ENCODE data around the gene ACAN. TPM values are rescaled to one million over a fixed set of nuclear protein-coding genes. Genes with fewer than 3 reads are reported as not detected.

ACAN gene
- total and polyA plus RNA-seq, 9 of the 15 experiments (the other 6 are each of a cell fraction or from before 2014, with no cell fraction given): not detected

DNA sequence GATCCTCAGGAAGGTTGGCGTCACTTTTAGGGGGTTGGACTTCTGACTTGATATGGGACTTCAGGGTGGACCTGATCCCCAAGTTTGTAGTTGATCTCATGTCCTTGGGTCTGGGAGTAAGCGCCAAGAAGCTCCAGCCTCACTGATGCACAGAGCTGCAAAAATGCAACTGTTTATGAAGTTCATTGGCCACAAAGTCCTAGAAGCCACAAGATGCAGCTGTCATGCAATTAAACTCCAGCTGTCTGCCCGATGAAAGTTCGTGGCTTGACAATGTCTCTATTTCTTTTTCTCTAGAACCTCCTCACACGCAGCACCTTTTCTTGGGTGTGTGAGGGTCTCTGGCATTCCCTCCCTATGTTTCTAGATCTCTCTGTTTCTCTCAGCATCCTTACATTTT lies 9.2 kb upstream of the ACAN start:
- no peak overlapping the region for H3K9ac ChIP-seq (ENCODE audit: insufficient read depth in 1 of 2, low read depth in 2 of 2, low read length in 2 of 2)
- H3K4me2 ChIP-seq (ENCODE audit: insufficient read depth, low read length): no peak overlapping the region
- no peak overlapping the region for H3K4me3 ChIP-seq
- in situ Hi-C loops (cut with MboI) (no loop called here), intact Hi-C loops (cut with micrococcal nuclease) (no loop called here)
- ChIA-PET CTCF (ENCODE audit: low intra/inter-chr PET ratio) (no interaction called here), POLR2A (no interaction called here)
- H4K20me1 ChIP-seq (replicated peaks; ENCODE audit: control insufficient read depth, insufficient read depth, low read length): peaks cover 4% of the 10 kb centered on the region; the same call in 1 of the 2 replicates
- no peak for FAIRE-seq
- no peaks in the 10 kb centered on the region for H3K9me1 ChIP-seq (ENCODE audit: control insufficient read depth, insufficient read depth, low read length)
- H2AFZ ChIP-seq (ENCODE audit: low read depth, low read length): no peak overlapping the region
- H3K79me2 ChIP-seq (ENCODE audit: control insufficient read depth, insufficient read depth, low read length): no peaks in the 10 kb centered on the region
- DNase-seq (ENCODE audit: extremely low read depth in 1 of 4, low spot score in 3 of 4): no peak
- 0% methylated on average over 5 of the region's 5 CpGs for WGBS (ENCODE audit: insufficient coverage, low coverage, missing lambda C conversion rate)
- H3K4me1 ChIP-seq (replicated peaks in 1 of 2; ENCODE audit: control insufficient read depth in 2 of 2, insufficient read depth in 2 of 2, low read length in 2 of 2): no peaks in the 10 kb centered on the region
- no peak for TF ChIP-seq ZNF263 (CRISPR knock-in tag; IDR thresholded peaks at IDR 0.05; ENCODE audit: borderline replicate concordance)
- no peak for TF ChIP-seq POLR3G (IDR thresholded peaks at IDR 0.05; ENCODE audit: extremely low read depth, insufficient read length, insufficient replicate concordance)
- TF ChIP-seq, protein P1, sequence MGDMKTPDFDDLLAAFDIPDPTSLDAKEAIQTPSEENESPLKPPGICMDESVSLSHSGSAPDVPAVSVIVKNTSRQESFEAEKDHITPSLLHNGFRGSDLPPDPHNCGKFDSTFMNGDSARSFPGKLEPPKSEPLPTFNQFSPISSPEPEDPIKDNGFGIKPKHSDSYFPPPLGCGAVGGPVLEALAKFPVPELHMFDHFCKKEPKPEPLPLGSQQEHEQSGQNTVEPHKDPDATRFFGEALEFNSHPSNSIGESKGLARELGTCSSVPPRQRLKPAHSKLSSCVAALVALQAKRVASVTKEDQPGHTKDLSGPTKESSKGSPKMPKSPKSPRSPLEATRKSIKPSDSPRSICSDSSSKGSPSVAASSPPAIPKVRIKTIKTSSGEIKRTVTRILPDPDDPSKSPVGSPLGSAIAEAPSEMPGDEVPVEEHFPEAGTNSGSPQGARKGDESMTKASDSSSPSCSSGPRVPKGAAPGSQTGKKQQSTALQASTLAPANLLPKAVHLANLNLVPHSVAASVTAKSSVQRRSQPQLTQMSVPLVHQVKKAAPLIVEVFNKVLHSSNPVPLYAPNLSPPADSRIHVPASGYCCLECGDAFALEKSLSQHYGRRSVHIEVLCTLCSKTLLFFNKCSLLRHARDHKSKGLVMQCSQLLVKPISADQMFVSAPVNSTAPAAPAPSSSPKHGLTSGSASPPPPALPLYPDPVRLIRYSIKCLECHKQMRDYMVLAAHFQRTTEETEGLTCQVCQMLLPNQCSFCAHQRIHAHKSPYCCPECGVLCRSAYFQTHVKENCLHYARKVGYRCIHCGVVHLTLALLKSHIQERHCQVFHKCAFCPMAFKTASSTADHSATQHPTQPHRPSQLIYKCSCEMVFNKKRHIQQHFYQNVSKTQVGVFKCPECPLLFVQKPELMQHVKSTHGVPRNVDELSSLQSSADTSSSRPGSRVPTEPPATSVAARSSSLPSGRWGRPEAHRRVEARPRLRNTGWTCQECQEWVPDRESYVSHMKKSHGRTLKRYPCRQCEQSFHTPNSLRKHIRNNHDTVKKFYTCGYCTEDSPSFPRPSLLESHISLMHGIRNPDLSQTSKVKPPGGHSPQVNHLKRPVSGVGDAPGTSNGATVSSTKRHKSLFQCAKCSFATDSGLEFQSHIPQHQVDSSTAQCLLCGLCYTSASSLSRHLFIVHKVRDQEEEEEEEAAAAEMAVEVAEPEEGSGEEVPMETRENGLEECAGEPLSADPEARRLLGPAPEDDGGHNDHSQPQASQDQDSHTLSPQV (IDR thresholded peaks at IDR 0.05): no peak
- TF ChIP-seq ZNF77 (CRISPR knock-in tag; IDR thresholded peaks at IDR 0.05): no peak
- no peak for TF ChIP-seq IRF2 (CRISPR knock-in tag; IDR thresholded peaks at IDR 0.05)
- TF ChIP-seq HIVEP1 (CRISPR knock-in tag; IDR thresholded peaks at IDR 0.05): no peak
- no peak for TF ChIP-seq HNRNPH1 (optimal IDR thresholded peaks at IDR 0.05; ENCODE audit: low read depth, low read length)
- TF ChIP-seq SRSF3 (IDR thresholded peaks at IDR 0.05; ENCODE audit: insufficient read depth, low read length): no peak
- no peaks in the 10 kb centered on the region for H3K36me3 ChIP-seq (ENCODE audit: control insufficient read depth, insufficient read depth, low read length)
- H3K9me3 ChIP-seq (replicated peaks; ENCODE audit: control insufficient read depth, insufficient read depth, low read depth, low read length): no peaks in the 10 kb centered on the region
- ATAC-seq: no peak
- BruUV-seq (replicated peaks): no TSS peak
- H3K27me3 ChIP-seq (ENCODE audit: control insufficient read depth in 2 of 2, insufficient read depth in 2 of 2, low read length in 2 of 2): peaks cover 36 to 69% of the 10 kb centered on the region in 2 experiments
- H3K27ac ChIP-seq (ENCODE audit: extremely low read depth, low read depth, low read length): no peak overlapping the region

Measured in K562 (cell line).